Heart right ventricle (tissue), 16 donors: ENCODE measurements around the gene KCNT1. TPM values are rescaled to one million over a fixed set of nuclear protein-coding genes. Genes with fewer than 3 reads are reported as not detected.

Source experiments
- ATAC-seq, 8 donors: fragments of 200-7000 bp; cut with Tn5 transposase; one replicate each; pipeline ENCODE4 v1.9.1; 2020; ENCODE audit warnings: mild to moderate bottlenecking in 8 of 8, moderate library complexity in 8 of 8, moderate number of reproducible peaks in 1 of 8
- DNase-seq, 2 donors: peaks; one replicate each; pipeline ENCODE4 v3.0.0-alpha.2; 2020
- H3K27ac ChIP-seq, 10 donors: fragments of 200-600 bp; sonication (generic) in 2 of 10; one replicate each; pipeline versions ENCODE4 v1.5.0 to v1.8.0; 2020 to 2022; ENCODE audit warnings: mild to moderate bottlenecking in 3 of 10
- H3K27me3 ChIP-seq, 7 donors: fragments of 200-600 bp; one replicate each; pipeline ENCODE4 v1.8.0; 2021 to 2022; ENCODE audit warnings: mild to moderate bottlenecking in 2 of 7
- H3K36me3 ChIP-seq, 9 donors: fragments of 200-600 bp; sonication (generic) in 1 of 9; one replicate each; pipeline versions ENCODE4 v1.5.0 to v1.8.0; 2020 to 2022; ENCODE audit warnings: mild to moderate bottlenecking in 2 of 9
- H3K4me1 ChIP-seq, 9 donors: fragments of 200-600 bp; sonication (generic) in 1 of 9; one replicate each; pipeline versions ENCODE4 v1.5.0 to v1.8.0; 2020 to 2022; ENCODE audit warnings: mild to moderate bottlenecking in 4 of 9
- H3K4me3 ChIP-seq, 10 donors: fragments of 200-600 bp; sonication (generic) in 2 of 10; one replicate each; pipeline versions ENCODE4 v1.5.0 to v1.8.0; 2020 to 2022; ENCODE audit warnings: mild to moderate bottlenecking in 7 of 10, moderate library complexity in 2 of 10
- H3K9me3 ChIP-seq, 11 donors: fragments of 200-600 bp in 10 of 11; sonication (generic) in 2 of 11; one replicate each; pipeline versions ENCODE4 v1.5.0 to v1.8.0; 2013 to 2022; ENCODE audit warnings: mild to moderate bottlenecking in 2 of 11, control low read depth in 1 of 11, moderate library complexity in 1 of 11
- WGBS, 2 donors: extraction: QIAGEN DNeasy Blood & Tissue Kit; methylation state at CpG; one replicate each; pipeline ENCODE4 v1.1.7; 2013; ENCODE audit warnings: inconsistent platforms in 1 of 2; 5-methylcytosine and 5-hydroxymethylcytosine counted together
- intact Hi-C, 10 donors: fragments of 100-400 bp; cut with DNase I; formaldehyde crosslinking; loops; one replicate each; pipeline versions ENCODE4 v1.11.1 to v1.14.2; 2022
- polyA plus RNA-seq, 2 donors: library from polyadenylated mRNA; stranded (reverse); fragments of 200-250 nt; gene quantifications; one replicate each; pipeline ENCODE4 v1.2.3, GENCODE V29; 2013
- total RNA-seq, 10 donors: library from RNA; stranded (reverse); fragmentation: NEBNext Ultra II Directional in 3 of 10; extraction: Animal tissue kit (Norgen Biotek cat#: 25700) in 3 of 10; gene quantifications; one replicate each; pipeline versions ENCODE4 v1.2.1 to v1.2.4, GENCODE V29; 2021 to 2023
- TF ChIP-seq, protein P1 (sequence below), 9 donors: fragments of 200-600 bp; sonication (generic) in 2 of 9; IDR thresholded peaks; one replicate each; pipeline versions ENCODE4 v1.5.0 to v1.8.0; 2021 to 2022; ENCODE audit warnings: antibody characterized with exemption in 9 of 9, mild to moderate bottlenecking in 5 of 9, moderate library complexity in 1 of 9
- donor health status: Arrhythmogenic right ventricular cardiomyopathy.
- donor health status: ischemic (EF 13 %, LVEDD 7.1; RV severe dilation, severe dysfunction).
- donor health status: healthy with polysubstance abuse.
- donor health status: DM: no; HTN: yes; CAD: no.
- donor health status: DM: no; HTN: no; CAD: no.
- donor health status: ischemic (EF 25% LVEDD 6.9; RV normal size, moderate dysfunction).
- donor health status: ischemic (EF 25% LVEDD 5.7; RV mildly dilated, moderate dysfunction).
- donor health status: healthy.
- donor health status: DM: yes; HTN: yes; CAD: no.
- donor health status: Ischemic cardiomyopathy.
- donor health status: ischemic (EF 35%, LVEDD 5.7; RV mildly dilated, moderate dysfunction).
- donor health status: nonischemic (EF 11% LVEDD 7.7; RV severe dilation, severe dysfunction).
- donor health status: DM: yes; HTN: yes; CAD: no.
- donor health status: PGD.
- donor health status: ischemic (EF 29% LVEDD 5.4; RV normal size, mild dysfunction).
- donor health status: nonischemic (EF 23%, LVEDD 6.1; RV moderate dilation, normal function).

The KCNT1 gene
- total and polyA plus RNA-seq, 12 donors, result 0.14 to 14.1 (median 4.2) TPM

DNA sequence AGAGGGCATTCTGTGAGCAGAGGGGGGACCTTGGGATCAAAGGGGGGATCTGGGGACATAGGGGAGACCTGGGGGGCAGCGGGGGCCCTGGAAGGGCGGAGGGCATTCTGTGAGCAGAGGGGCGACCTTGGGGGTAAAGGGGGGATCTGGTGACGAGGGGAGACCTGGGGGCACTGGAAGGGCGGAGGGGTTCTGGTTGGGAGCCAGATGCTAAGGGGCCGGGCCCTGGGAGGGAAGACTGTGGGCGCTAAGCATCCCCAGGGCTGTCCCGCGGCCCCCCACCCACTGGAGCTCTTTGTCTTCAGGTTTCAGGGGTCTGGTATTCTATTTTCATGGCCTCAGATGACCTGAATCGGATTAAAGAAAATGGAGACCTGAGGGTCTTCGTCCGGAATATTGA lies 38.1 kb upstream of the KCNT1 start:
- no peaks in the 10 kb centered on the region for H3K36me3 ChIP-seq
- H3K27ac ChIP-seq, result no peak overlapping the region
- H3K9me3 ChIP-seq, result no peaks in the 10 kb centered on the region
- intact Hi-C loops, result no loop called here
- no peak for ATAC-seq
- no peaks in the 10 kb centered on the region for H3K4me1 ChIP-seq
- TF ChIP-seq, protein P1, sequence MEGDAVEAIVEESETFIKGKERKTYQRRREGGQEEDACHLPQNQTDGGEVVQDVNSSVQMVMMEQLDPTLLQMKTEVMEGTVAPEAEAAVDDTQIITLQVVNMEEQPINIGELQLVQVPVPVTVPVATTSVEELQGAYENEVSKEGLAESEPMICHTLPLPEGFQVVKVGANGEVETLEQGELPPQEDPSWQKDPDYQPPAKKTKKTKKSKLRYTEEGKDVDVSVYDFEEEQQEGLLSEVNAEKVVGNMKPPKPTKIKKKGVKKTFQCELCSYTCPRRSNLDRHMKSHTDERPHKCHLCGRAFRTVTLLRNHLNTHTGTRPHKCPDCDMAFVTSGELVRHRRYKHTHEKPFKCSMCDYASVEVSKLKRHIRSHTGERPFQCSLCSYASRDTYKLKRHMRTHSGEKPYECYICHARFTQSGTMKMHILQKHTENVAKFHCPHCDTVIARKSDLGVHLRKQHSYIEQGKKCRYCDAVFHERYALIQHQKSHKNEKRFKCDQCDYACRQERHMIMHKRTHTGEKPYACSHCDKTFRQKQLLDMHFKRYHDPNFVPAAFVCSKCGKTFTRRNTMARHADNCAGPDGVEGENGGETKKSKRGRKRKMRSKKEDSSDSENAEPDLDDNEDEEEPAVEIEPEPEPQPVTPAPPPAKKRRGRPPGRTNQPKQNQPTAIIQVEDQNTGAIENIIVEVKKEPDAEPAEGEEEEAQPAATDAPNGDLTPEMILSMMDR (IDR thresholded peaks at IDR 0.05), result no peak
- H3K4me3 ChIP-seq, result no peak overlapping the region
- 88 to 91% methylated on average over 12 of the region's 12 CpGs for WGBS, 2 donors
- H3K27me3 ChIP-seq, result peaks cover 0 to 40% (median 21%) of the 10 kb centered on the region in 7 donors
- no peak for DNase-seq

DNA sequence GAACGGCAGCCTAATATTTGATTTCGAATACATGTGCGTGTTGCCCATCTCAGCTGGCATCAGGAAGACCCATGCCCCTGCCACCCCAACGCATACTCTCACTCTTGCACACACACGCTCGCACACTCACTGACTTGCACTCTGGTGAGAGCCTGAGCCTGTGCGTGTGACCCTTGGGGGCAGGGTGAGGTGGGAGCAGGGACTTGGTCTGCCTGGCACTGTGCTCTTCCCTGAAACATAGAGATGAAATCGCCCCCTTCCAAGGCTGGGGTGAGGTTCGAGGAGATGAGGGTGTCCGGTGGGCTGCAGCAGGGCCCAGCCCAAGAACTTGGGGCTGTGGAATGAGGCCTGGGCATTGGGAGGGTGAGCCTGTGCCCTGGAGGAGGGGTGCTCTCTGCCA lies 37.7 kb upstream of the KCNT1 start:
- no peak overlapping the region for H3K4me3 ChIP-seq
- no peak overlapping the region for H3K27ac ChIP-seq
- ATAC-seq (no peak), DNase-seq (no peak)
- 86 to 89% methylated on average over 10 of the region's 10 CpGs for WGBS, 2 donors
- no peaks in the 10 kb centered on the region for H3K9me3 ChIP-seq
- H3K27me3 ChIP-seq, result peaks cover 0 to 40% (median 21%) of the 10 kb centered on the region in 7 donors
- intact Hi-C loops, result no loop called here
- H3K4me1 ChIP-seq, result no peaks in the 10 kb centered on the region
- TF ChIP-seq, protein P1 (IDR thresholded peaks at IDR 0.05), result no peak
- no peaks in the 10 kb centered on the region for H3K36me3 ChIP-seq

DNA sequence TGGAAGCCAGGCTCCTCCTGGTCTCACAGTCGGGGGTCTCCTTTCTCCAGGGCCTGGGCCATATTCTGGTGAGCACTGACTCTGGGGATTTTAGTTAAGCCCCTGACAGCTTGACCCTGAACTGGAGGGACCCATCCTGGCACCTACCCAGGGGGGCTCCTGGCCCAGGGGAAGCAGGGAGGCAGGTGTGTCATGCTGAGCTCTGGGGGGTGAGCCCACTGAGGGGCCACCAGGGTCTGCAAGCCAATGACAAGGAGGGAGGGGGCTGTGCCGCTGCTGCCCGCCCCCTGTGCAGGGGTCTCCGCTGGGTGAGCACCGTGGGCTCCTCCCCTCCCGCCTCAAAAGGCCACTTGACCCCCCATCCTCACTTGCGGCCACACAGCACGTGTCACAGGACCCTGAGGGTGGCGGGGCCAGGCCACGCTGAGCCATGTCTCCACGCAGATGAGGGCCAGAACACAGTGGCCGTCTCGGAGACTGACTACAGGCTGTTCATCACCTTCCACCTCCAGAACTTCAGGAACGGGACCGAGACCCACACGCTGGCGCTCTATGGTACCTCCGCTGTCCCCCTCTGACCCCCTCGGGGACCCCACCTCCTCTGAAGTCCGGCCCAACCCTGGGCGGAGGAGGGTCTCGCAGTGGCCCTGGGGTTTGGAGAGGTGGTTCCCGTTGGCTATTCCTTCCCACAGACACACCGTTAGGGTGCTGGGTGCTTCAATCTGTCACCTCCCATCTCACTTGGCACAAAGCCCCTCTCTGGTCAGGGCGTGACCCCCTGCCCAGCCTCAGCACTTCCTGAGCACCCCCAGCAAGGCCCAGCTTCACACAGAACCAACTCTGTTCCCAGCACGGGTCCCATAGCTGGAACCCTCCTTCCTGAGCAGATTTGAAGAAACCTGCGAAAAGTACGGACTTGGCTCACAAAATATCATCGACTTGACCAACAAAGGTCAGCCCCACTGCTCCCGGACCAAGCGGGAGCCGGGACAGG lies 36.9 kb upstream of the KCNT1 start:
- WGBS, 2 donors, result 81 to 84% methylated on average over 32 of the region's 32 CpGs
- Histone ChIP-seq H3K27ac (no peak overlapping the region), H3K9me3 (no peaks in the 10 kb centered on the region), H3K4me3 (no peak overlapping the region), H3K36me3 (no peaks in the 10 kb centered on the region), H3K27me3 (peaks cover 0 to 37% (median 19%) of the 10 kb centered on the region in 7 donors), H3K4me1 (no peaks in the 10 kb centered on the region)
- intact Hi-C loops, result no loop called here
- DNase-seq (no peak), ATAC-seq (no peak)
- TF ChIP-seq, protein P1 (IDR thresholded peaks at IDR 0.05), result no peak

DNA sequence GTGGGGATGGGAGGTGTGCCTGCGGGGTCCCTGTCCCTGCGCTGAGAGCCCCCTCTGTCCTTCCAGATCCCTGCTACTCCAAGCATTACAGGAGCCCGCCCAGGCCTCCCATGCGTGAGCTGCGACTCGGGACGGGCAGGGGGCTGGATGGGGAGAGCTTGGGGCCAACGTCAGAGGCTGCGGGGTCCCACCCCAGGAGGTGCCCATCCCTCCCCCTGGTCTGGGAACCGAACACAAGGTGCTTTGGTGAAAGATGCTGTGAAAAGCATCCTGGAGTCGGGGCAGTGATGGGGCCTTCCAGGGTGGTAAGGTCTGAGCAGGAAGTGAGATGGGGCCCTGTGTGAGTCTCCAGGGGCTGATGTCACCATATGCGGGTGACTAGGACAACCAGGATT lies 36.2 kb upstream of the KCNT1 start:
- DNase-seq (no peak), ATAC-seq (no peak)
- Histone ChIP-seq H3K9me3 (no peaks in the 10 kb centered on the region), H3K27me3 (peaks cover 0 to 36% (median 19%) of the 10 kb centered on the region in 7 donors), H3K4me1 (no peaks in the 10 kb centered on the region), H3K36me3 (no peaks in the 10 kb centered on the region), H3K27ac (no peak overlapping the region), H3K4me3 (no peak overlapping the region)
- intact Hi-C loops, result no loop called here
- TF ChIP-seq, protein P1 (IDR thresholded peaks at IDR 0.05), result no peak
- WGBS, 2 donors, result 79 to 80% methylated on average over 12 of the region's 12 CpGs
